Neural cell (in vitro differentiated cells): ENCODE measurements around the gene GSN.

Experiments used
- EP300 ChIP-seq: fragments of 450-650 bp; conservative IDR thresholded peaks from 2 replicates; pipeline ENCODE4 v1.6.1; 2014; ENCODE audit warnings: antibody characterized with exemption, mild to moderate bottlenecking, moderate library complexity; ENCODE audit not compliant: poor library complexity, severe bottlenecking
- EZH2 ChIP-seq: fragments of 200-600, 300-800 bp; shearing (Covaris generic), sonication (generic); IDR thresholded peaks from 2 replicates; pipeline ENCODE4 v1.6.1; 2014; ENCODE audit warnings: antibody characterized with exemption, low read length, borderline replicate concordance, mild to moderate bottlenecking; ENCODE audit not compliant: insufficient read depth, poor library complexity, severe bottlenecking
- POLR2AphosphoS5 ChIP-seq: IDR thresholded peaks from 2 replicates; pipeline ENCODE4 v1.6.1; 2012
- TAF1 ChIP-seq: IDR thresholded peaks from 2 replicates; pipeline ENCODE4 v1.6.1; 2012; ENCODE audit warnings: low read depth
- TF ChIP-seq, protein P1 (sequence below): IDR thresholded peaks from 2 replicates; pipeline ENCODE4 v1.6.1; 2012; ENCODE audit warnings: borderline replicate concordance
- TF ChIP-seq, protein P2 (sequence below): fragments of 450-650 bp; IDR thresholded peaks from 2 replicates; pipeline ENCODE4 v1.5.1; 2014; ENCODE audit warnings: antibody characterized with exemption, mild to moderate bottlenecking, moderate library complexity; ENCODE audit not compliant: poor library complexity, severe bottlenecking

DNA sequence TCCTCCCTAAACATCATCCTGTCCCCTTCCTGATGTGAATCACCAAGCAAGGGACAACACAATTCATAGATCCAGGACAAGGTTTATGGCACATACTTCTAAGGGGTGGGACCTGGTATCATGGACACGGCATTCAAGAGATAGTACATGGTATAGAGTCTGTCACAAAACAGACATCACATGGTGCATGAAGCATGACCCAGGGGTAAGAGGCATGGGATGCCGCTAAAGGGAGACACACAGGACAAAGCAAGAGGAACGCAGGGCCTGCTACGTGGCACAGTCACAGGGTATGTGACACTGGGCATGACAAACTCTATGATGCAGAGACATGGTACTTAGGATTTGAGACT, 20.7 kb downstream of the GSN start:
- TF ChIP-seq, protein P1, sequence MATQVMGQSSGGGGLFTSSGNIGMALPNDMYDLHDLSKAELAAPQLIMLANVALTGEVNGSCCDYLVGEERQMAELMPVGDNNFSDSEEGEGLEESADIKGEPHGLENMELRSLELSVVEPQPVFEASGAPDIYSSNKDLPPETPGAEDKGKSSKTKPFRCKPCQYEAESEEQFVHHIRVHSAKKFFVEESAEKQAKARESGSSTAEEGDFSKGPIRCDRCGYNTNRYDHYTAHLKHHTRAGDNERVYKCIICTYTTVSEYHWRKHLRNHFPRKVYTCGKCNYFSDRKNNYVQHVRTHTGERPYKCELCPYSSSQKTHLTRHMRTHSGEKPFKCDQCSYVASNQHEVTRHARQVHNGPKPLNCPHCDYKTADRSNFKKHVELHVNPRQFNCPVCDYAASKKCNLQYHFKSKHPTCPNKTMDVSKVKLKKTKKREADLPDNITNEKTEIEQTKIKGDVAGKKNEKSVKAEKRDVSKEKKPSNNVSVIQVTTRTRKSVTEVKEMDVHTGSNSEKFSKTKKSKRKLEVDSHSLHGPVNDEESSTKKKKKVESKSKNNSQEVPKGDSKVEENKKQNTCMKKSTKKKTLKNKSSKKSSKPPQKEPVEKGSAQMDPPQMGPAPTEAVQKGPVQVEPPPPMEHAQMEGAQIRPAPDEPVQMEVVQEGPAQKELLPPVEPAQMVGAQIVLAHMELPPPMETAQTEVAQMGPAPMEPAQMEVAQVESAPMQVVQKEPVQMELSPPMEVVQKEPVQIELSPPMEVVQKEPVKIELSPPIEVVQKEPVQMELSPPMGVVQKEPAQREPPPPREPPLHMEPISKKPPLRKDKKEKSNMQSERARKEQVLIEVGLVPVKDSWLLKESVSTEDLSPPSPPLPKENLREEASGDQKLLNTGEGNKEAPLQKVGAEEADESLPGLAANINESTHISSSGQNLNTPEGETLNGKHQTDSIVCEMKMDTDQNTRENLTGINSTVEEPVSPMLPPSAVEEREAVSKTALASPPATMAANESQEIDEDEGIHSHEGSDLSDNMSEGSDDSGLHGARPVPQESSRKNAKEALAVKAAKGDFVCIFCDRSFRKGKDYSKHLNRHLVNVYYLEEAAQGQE = no peak
- no peak for TF ChIP-seq POLR2AphosphoS5
- no peak for TF ChIP-seq TAF1
- TF ChIP-seq, protein P2, sequence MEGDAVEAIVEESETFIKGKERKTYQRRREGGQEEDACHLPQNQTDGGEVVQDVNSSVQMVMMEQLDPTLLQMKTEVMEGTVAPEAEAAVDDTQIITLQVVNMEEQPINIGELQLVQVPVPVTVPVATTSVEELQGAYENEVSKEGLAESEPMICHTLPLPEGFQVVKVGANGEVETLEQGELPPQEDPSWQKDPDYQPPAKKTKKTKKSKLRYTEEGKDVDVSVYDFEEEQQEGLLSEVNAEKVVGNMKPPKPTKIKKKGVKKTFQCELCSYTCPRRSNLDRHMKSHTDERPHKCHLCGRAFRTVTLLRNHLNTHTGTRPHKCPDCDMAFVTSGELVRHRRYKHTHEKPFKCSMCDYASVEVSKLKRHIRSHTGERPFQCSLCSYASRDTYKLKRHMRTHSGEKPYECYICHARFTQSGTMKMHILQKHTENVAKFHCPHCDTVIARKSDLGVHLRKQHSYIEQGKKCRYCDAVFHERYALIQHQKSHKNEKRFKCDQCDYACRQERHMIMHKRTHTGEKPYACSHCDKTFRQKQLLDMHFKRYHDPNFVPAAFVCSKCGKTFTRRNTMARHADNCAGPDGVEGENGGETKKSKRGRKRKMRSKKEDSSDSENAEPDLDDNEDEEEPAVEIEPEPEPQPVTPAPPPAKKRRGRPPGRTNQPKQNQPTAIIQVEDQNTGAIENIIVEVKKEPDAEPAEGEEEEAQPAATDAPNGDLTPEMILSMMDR = no peak
- no peak for TF ChIP-seq EP300
- TF ChIP-seq EZH2 = no peak
